ENCODE results near the gene OLFM3. TPM values are rescaled to one million over a fixed set of nuclear protein-coding genes. Genes with fewer than 3 reads are reported as not detected.

The OLFM3 gene
- total RNA-seq, result not detected
- long read RNA-seq, result 0 reads

GRCh38 chr1:101996825-101997465 lies at the start of gene OLFM3:
TSS of gene OLFM3 (minus strand) at chr1:101996926.
- TF ChIP-seq, protein P1, sequence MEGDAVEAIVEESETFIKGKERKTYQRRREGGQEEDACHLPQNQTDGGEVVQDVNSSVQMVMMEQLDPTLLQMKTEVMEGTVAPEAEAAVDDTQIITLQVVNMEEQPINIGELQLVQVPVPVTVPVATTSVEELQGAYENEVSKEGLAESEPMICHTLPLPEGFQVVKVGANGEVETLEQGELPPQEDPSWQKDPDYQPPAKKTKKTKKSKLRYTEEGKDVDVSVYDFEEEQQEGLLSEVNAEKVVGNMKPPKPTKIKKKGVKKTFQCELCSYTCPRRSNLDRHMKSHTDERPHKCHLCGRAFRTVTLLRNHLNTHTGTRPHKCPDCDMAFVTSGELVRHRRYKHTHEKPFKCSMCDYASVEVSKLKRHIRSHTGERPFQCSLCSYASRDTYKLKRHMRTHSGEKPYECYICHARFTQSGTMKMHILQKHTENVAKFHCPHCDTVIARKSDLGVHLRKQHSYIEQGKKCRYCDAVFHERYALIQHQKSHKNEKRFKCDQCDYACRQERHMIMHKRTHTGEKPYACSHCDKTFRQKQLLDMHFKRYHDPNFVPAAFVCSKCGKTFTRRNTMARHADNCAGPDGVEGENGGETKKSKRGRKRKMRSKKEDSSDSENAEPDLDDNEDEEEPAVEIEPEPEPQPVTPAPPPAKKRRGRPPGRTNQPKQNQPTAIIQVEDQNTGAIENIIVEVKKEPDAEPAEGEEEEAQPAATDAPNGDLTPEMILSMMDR (IDR thresholded peaks at IDR 0.05; ENCODE audit: borderline replicate concordance), result no peak
- intact Hi-C loops (cut with micrococcal nuclease), result no loop called here
- peaks cover 8% of the 10 kb centered on the region for H3K4me1 ChIP-seq
- peak within 1 kb of the TSS; percentile 21 for H3K4me3 ChIP-seq
- peaks cover 38% of the 10 kb centered on the region for H3K27me3 ChIP-seq (ENCODE audit: low read depth)
- no peak for DNase-seq
- no peaks in the 10 kb centered on the region for H3K36me3 ChIP-seq
- H3K9me3 ChIP-seq (replicated peaks), result no peaks in the 10 kb centered on the region
- no peak within 1 kb of the TSS for H3K27ac ChIP-seq (replicated peaks)

DNA sequence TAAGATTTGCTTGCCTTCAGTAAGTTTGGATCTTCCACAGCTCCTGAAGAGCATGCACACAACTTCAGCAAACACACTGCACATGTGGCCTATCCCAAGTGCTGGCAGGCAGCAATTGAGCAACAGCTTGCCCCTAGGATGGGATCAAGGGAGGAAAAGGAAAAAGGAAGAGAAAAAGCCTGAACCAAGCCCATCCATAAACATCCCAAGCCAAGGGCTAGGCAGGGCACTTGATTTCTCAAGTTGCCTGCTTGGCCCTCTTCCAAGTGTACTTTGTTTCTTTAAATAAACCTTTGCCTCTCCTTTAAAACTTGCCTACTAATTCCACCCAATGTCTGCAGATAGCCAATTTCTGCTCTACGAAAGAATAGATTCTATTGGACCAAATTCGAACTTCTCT lies 49.0 kb upstream of the OLFM3 start:
- Histone ChIP-seq H3K9me3 (replicated peaks) (no peaks in the 10 kb centered on the region), H3K36me3 (no peaks in the 10 kb centered on the region), H3K27me3 (ENCODE audit: low read depth) (no peaks in the 10 kb centered on the region), H3K4me1 (no peaks in the 10 kb centered on the region), H3K27ac (replicated peaks) (no peak overlapping the region), H3K4me3 (no peak overlapping the region)
- no peak for DNase-seq
- intact Hi-C loops (cut with micrococcal nuclease), result no loop called here
- TF ChIP-seq, protein P1 (IDR thresholded peaks at IDR 0.05; ENCODE audit: borderline replicate concordance), result no peak

GRCh38 chr1:102032534-102032933 lies 35.8 kb upstream of the OLFM3 start:
- Histone ChIP-seq H3K4me3 (no peak overlapping the region), H3K27ac (replicated peaks) (no peak overlapping the region), H3K4me1 (no peaks in the 10 kb centered on the region), H3K9me3 (replicated peaks) (peaks cover 5% of the 10 kb centered on the region), H3K36me3 (no peaks in the 10 kb centered on the region), H3K27me3 (ENCODE audit: low read depth) (no peaks in the 10 kb centered on the region)
- TF ChIP-seq, protein P1 (IDR thresholded peaks at IDR 0.05; ENCODE audit: borderline replicate concordance), result no peak
- intact Hi-C loops (cut with micrococcal nuclease), result no loop called here
- DNase-seq, result no peak

GRCh38 chr1:102019530-102019929 lies 22.8 kb upstream of the OLFM3 start:
- no peaks in the 10 kb centered on the region for H3K4me1 ChIP-seq
- no peak overlapping the region for H3K27ac ChIP-seq (replicated peaks)
- no peak for DNase-seq
- no peaks in the 10 kb centered on the region for H3K27me3 ChIP-seq (ENCODE audit: low read depth)
- H3K9me3 ChIP-seq (replicated peaks), result peaks cover 19% of the 10 kb centered on the region
- no peak overlapping the region for H3K4me3 ChIP-seq
- no peaks in the 10 kb centered on the region for H3K36me3 ChIP-seq
- intact Hi-C loops (cut with micrococcal nuclease), result no loop called here
- TF ChIP-seq, protein P1 (IDR thresholded peaks at IDR 0.05; ENCODE audit: borderline replicate concordance), result no peak

DNA sequence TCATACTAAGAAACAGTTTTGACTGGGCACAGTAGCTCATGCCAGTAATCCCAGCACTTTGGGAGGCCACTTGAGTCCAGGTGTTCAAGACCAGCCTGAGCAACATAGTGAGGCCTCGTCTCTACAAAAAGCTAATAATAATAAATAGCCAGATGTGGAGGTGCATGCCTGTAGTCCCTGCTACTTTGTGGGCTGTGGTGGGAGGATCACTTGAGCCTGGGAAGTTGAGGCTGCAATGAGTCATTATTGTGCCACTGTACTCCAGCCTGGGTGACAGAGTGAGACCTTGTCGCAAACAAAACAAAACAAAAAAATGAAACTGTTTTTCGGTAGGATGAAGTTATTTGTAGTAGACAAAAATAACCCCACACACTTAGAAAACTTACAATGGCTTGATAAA lies 19.0 kb upstream of the OLFM3 start:
- Histone ChIP-seq H3K4me1 (no peaks in the 10 kb centered on the region), H3K36me3 (no peaks in the 10 kb centered on the region), H3K27me3 (ENCODE audit: low read depth) (no peaks in the 10 kb centered on the region), H3K4me3 (no peak overlapping the region), H3K9me3 (replicated peaks) (no peaks in the 10 kb centered on the region), H3K27ac (replicated peaks) (no peak overlapping the region)
- intact Hi-C loops (cut with micrococcal nuclease), result no loop called here
- no peak for DNase-seq
- TF ChIP-seq, protein P1 (IDR thresholded peaks at IDR 0.05; ENCODE audit: borderline replicate concordance), result no peak

All from left ventricle myocardium inferior (tissue), 1 donor.